HEK293T (cell line): ENCODE results near the gene HSPBP1.

Experiments
- CTCF ChIA-PET: fragments of 350-600 bp; formaldehyde crosslinking; extraction: SDS; loops from one replicate; lab custom pipeline; 2021; ENCODE audit warnings: antibody characterized with exemption, inconsistent platforms; lab: Yijun Ruan, JAX
- POLR2A ChIA-PET: fragments of 350-600 bp; formaldehyde crosslinking; extraction: SDS; loops from one replicate; lab custom pipeline; 2020; ENCODE audit warnings: antibody characterized with exemption, inconsistent platforms; lab: Yijun Ruan, JAX
- DNase-seq: peaks from one replicate; pipeline ENCODE4 v3.0.0; 2012; ENCODE audit warnings: mixed read lengths; ENCODE audit errors: extremely low spot score
- ARNT ChIP-seq: fragments of 450-650 bp; IDR thresholded peaks from 2 replicates; pipeline ENCODE4 v1.6.1; 2017; ENCODE audit warnings: mild to moderate bottlenecking
- BHLHE40 ChIP-seq: fragments of 450-650 bp; IDR thresholded peaks from 2 replicates; pipeline ENCODE4 v1.6.1; 2016; ENCODE audit warnings: mild to moderate bottlenecking, moderate library complexity, borderline replicate concordance
- CTBP1 ChIP-seq: fragments of 450-650 bp; IDR thresholded peaks from 2 replicates; pipeline ENCODE4 v1.6.1; 2016; ENCODE audit warnings: borderline replicate concordance
- ELF4 ChIP-seq: fragments of 450-650 bp; IDR thresholded peaks from 2 replicates; pipeline ENCODE4 v1.6.1; 2017; ENCODE audit warnings: antibody characterized with exemption
- FOXA1 ChIP-seq: fragments of 450-650 bp; IDR thresholded peaks from 2 replicates; pipeline ENCODE4 v1.6.1; 2016; ENCODE audit warnings: mild to moderate bottlenecking
- FOXK2 ChIP-seq: fragments of 450-650 bp; IDR thresholded peaks from 2 replicates; pipeline ENCODE4 v1.6.1; 2016; ENCODE audit warnings: mild to moderate bottlenecking
- FOXM1 ChIP-seq: fragments of 450-650 bp; IDR thresholded peaks from 2 replicates; pipeline ENCODE4 v1.6.1; 2017; ENCODE audit warnings: mild to moderate bottlenecking, borderline replicate concordance
- HDGF ChIP-seq: fragments of 450-650 bp; IDR thresholded peaks from 2 replicates; pipeline ENCODE4 v1.6.1; 2017; ENCODE audit warnings: antibody characterized with exemption, borderline replicate concordance
- L3MBTL2 ChIP-seq: fragments of 450-650 bp; conservative IDR thresholded peaks from 2 replicates; pipeline ENCODE4 v1.6.1; 2016; ENCODE audit warnings: mild to moderate bottlenecking
- LEF1 ChIP-seq: fragments of 450-650 bp; IDR thresholded peaks from 2 replicates; pipeline ENCODE4 v1.6.1; 2017; ENCODE audit warnings: mild to moderate bottlenecking, borderline replicate concordance
- NFRKB ChIP-seq: fragments of 450-650 bp; IDR thresholded peaks from 2 replicates; pipeline ENCODE4 v1.6.1; 2016; ENCODE audit warnings: mild to moderate bottlenecking, moderate library complexity
- SP1 ChIP-seq: fragments of 450-650 bp; IDR thresholded peaks from 2 replicates; pipeline ENCODE4 v1.6.1; 2017
- SUZ12 ChIP-seq: fragments of 450-650 bp; IDR thresholded peaks from 2 replicates; pipeline ENCODE4 v1.6.1; 2016; ENCODE audit warnings: mild to moderate bottlenecking
- TARDBP ChIP-seq: fragments of 450-650 bp; IDR thresholded peaks from 2 replicates; pipeline ENCODE4 v1.6.1; 2016
- ZNF384 ChIP-seq: fragments of 450-650 bp; IDR thresholded peaks from 2 replicates; pipeline ENCODE4 v1.6.1; 2016
- TF ChIP-seq, protein P1 (sequence below): fragments of 450-650 bp; IDR thresholded peaks from 2 replicates; pipeline ENCODE4 v1.6.1; 2016

Gene HSPBP1

DNA sequence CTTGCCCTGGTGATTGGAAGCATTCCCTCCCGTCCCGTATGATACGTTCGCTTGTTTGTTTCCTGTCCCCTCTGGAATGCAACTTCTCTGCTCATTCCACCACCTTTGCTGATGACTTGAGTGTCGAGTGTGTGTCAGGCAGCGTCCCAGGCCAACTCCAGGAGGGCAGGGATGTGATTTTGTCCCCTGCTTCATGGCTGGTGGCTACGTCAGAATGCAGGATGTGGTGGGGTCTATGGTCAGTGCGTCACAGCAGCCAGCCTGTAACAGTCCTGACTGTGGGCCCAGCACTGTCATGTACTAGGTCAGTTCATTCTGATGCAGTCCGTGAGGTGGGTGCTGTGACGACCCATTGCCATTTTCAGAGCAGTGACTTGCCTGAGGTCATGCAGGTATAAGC, 20.1 kb upstream of the HSPBP1 start:
- no peak for DNase-seq
- ChIA-PET CTCF (interaction anchor here (1.7 kb wide), 1 partner anchor 8 kb away, joined by 14 read pairs; no protein-coding TSS in a partner anchor), POLR2A (no interaction called here)
- TF ChIP-seq FOXK2 (no peak), HDGF (no peak), ZNF384 (no peak), TARDBP (no peak), CTBP1 (no peak), LEF1 (no peak), FOXM1 (no peak), BHLHE40 (no peak), SP1 (no peak), NFRKB (no peak), FOXA1 (no peak), L3MBTL2 (no peak), ELF4 (no peak), ARNT (no peak), SUZ12 (no peak)
- TF ChIP-seq, protein P1, sequence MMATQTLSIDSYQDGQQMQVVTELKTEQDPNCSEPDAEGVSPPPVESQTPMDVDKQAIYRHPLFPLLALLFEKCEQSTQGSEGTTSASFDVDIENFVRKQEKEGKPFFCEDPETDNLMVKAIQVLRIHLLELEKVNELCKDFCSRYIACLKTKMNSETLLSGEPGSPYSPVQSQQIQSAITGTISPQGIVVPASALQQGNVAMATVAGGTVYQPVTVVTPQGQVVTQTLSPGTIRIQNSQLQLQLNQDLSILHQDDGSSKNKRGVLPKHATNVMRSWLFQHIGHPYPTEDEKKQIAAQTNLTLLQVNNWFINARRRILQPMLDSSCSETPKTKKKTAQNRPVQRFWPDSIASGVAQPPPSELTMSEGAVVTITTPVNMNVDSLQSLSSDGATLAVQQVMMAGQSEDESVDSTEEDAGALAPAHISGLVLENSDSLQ, result no peak

DNA sequence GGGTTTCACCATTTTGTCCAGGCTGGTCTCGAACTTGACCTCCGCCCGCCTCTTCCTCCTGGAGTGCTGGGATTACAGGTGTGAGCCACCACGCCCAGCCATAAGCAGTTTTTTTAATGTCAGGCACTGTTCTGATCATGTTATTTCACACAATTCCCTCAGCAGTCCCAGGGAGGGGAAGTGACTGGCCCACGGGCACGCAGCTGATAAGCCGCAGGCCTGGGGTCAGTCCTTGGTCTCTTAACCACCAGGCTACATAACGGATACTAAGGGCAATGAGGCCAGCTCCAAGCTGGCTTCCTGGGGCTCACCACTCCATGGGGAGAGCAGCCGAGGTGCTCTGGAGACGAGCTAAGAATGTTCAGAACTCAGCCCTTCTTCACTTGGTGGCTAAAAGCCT, 17.4 kb upstream of the HSPBP1 start:
- CTCF ChIA-PET, result no interaction called here
- TF ChIP-seq, protein P1, result no peak
- TF ChIP-seq LEF1 (no peak), L3MBTL2 (no peak), NFRKB (no peak), ZNF384 (no peak), FOXK2 (no peak), BHLHE40 (no peak), SP1 (no peak), ELF4 (no peak), TARDBP (no peak), SUZ12 (no peak), CTBP1 (no peak), ARNT (no peak)
- no peak for DNase-seq
- POLR2A ChIA-PET, result no interaction called here

DNA sequence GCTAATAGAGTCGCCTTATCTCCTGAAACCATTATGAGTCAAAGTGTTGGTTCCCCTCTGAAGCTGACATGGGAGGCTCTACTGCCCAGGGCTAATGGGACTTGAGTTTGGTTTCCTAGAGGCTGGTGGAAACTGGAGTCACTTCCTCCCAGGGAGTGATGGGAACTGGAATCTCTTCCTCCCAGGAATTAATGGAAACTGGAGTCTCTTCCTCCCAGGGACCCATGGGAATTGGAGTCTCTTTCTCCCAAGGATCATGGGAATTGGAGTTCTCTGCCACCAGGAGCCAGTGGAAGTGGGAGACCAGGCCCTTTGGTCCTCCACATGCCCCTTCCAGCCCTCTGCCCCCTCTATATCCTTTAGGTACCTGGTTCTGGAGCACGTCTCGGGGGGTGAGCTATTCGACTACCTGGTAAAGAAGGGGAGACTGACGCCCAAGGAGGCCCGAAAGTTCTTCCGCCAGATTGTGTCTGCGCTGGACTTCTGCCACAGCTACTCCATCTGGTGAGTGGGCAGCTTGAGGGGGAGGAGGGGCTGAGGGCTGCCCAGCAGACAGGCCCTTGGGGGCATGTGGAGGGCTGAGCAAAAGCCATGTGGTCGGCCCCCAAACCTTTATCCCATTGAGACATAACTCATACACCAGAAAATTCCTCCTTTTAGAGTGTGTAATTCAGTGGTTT, 9.3 kb upstream of the HSPBP1 start:
- TF ChIP-seq BHLHE40 (no peak), HDGF (no peak), TARDBP (no peak), ZNF384 (no peak), FOXM1 (no peak), FOXA1 (no peak), ELF4 (no peak), LEF1 (no peak), CTBP1 (no peak), ARNT (no peak), FOXK2 (no peak), L3MBTL2 (no peak), SUZ12 (no peak), NFRKB (no peak), SP1 (no peak)
- TF ChIP-seq, protein P1, result no peak
- ChIA-PET CTCF (no interaction called here), POLR2A (no interaction called here)
- peak; percentile 27 for DNase-seq

DNA sequence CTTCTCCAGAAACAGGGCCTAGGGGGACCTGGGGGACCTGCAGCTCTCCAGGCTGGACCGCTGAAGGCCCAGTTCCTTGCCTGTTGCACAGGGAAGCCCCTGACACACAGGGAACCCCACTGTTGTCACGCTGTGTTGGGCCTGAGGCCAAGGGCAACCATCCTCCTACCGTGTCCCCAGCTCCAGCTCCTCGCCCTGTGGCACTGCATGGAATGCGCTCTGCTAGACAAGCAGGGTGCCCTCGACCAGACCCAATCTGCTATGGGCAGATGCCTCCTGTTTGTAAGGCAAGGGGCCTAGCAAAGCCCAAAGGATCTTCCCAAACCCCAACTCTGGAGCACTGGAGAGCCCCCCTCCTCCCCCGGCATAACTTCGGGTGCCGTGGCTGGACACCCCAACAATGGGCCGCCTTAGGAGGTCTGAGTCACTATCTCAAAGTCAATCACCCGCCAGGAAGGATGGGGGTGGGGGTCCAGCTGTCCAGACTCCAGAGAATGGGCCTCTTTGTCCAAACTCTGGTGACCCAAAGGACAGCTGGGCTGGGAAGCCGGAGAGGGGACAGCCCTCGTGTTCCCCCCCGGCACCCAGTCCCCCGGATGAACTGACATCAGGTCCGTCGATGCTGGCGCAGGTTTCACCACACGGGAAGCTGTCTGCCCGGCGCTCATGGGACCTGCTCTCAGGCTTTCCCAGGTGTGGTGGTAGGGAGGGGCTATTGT, 7.6 kb upstream of the HSPBP1 start:
- ChIA-PET POLR2A (no interaction called here), CTCF (interaction anchor here (0.9 to 1.1 kb wide), 2 partner anchors 14 to 132 kb away, joined by 3 read pairs; no protein-coding TSS in a partner anchor)
- TF ChIP-seq L3MBTL2, result no peak
- no peak for TF ChIP-seq ZNF384
- no peak for TF ChIP-seq HDGF
- DNase-seq, result no peak

DNA sequence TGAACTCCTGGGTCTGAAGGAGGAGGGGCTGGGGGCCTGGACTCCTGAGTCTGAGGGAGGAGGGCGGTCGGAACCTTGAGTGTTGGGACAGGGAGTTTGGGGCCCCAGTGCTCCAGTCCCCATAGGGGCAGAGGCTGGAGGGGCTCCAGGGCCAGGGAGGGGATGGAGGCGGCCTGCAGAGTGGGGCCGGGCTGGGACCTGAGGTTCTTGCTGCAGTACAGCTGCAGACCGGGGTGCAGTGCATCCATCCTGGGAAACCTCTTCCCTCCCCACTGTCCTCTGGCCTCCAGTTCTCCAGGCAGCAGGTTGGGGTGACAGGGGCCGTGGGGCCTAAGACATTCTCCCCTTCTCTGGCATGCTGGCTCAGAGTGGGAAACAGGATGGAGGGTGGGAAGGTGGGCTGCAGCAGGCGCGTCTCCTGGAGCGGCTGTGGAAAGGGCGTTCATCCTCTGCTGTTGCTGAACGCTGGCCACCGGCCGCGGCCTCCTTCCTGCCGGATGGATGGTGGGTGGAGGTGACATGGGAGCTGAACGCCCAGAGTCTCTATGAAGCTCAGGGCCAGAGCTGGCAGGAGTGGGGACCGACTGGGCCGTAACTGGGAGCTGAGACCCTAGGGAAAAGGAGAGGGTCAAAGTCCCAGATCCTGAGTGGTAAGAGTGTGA, 5.5 kb upstream of the HSPBP1 start:
- CTCF ChIA-PET, result no interaction called here
- DNase-seq, result no peak
- POLR2A ChIA-PET, result no interaction called here
- TF ChIP-seq ZNF384 (no peak), ELF4 (no peak), TARDBP (no peak), SP1 (no peak), HDGF (no peak)
